Neural cell (in vitro differentiated cells): ENCODE data around the gene CD2AP. TPM values are rescaled to one million over a fixed set of nuclear protein-coding genes. Genes with fewer than 3 reads are reported as not detected.

Experiments
- H2AFZ ChIP-seq: fragments of 200-600, 300-800 bp; sonication (generic), shearing (Covaris generic); 2 replicates; pipeline ENCODE4 v1.6.0; 2014; ENCODE audit warnings: low read depth, mild to moderate bottlenecking, antibody characterized with exemption, low read length, moderate library complexity
- H3F3A ChIP-seq: fragments of 200-600 bp; shearing (Covaris generic); 2 replicates; pipeline ENCODE4 v1.6.1; 2016; ENCODE audit warnings: mild to moderate bottlenecking, moderate library complexity, mixed read lengths, antibody characterized with exemption, low read length; ENCODE audit not compliant: insufficient read depth, poor library complexity, severe bottlenecking
- H3K27ac ChIP-seq: fragments of 200-600, 300-800 bp; sonication (generic), shearing (Covaris generic); 2 replicates; pipeline ENCODE4 v1.5.1; 2014; ENCODE audit warnings: mild to moderate bottlenecking, low read length, moderate library complexity
- H3K27me3 ChIP-seq: fragments of 300-800, 200-600 bp; sonication (generic), shearing (Covaris generic); 2 replicates; pipeline ENCODE4 v1.6.0; 2014; ENCODE audit warnings: mild to moderate bottlenecking, low read depth, low read length, moderate library complexity; ENCODE audit not compliant: insufficient read depth
- H3K36me3 ChIP-seq: fragments of 300-800, 200-600 bp; sonication (generic), shearing (Covaris generic); 2 replicates; pipeline ENCODE4 v1.5.1; 2014; ENCODE audit warnings: mild to moderate bottlenecking, antibody characterized with exemption, low read length, moderate library complexity; ENCODE audit not compliant: insufficient read depth
- H3K4me2 ChIP-seq: fragments of 300-800, 200-600 bp; sonication (generic), shearing (Covaris generic); 2 replicates; pipeline ENCODE4 v1.6.0; 2014; ENCODE audit warnings: mild to moderate bottlenecking, low read length
- H3K4me3 ChIP-seq: fragments of 300-800, 200-600 bp; sonication (generic), shearing (Covaris generic); 2 replicates; pipeline ENCODE4 v1.5.1; 2014; ENCODE audit warnings: mild to moderate bottlenecking, low read length, moderate library complexity
- H3K79me2 ChIP-seq: fragments of 200-600 bp; shearing (Covaris generic); replicated peaks from 2 replicates; pipeline ENCODE4 v1.6.0; 2014; ENCODE audit warnings: mild to moderate bottlenecking, low read length, moderate library complexity; ENCODE audit not compliant: insufficient read depth
- H3K9ac ChIP-seq: fragments of 300-800, 200-600 bp; sonication (generic), shearing (Covaris generic); 2 replicates; pipeline ENCODE4 v1.6.1; 2016; ENCODE audit warnings: mild to moderate bottlenecking, low read length, mixed read lengths
- H3K9me2 ChIP-seq: fragments of 200-600 bp; shearing (Covaris generic); 2 replicates; pipeline ENCODE4 v1.6.1; 2016; ENCODE audit warnings: mild to moderate bottlenecking, low read length, mixed read lengths; ENCODE audit not compliant: insufficient read depth
- H3K9me3 ChIP-seq: fragments of 200-600, 300-800 bp; sonication (generic), shearing (Covaris generic); 2 replicates; pipeline ENCODE4 v1.6.1; 2016; ENCODE audit warnings: mild to moderate bottlenecking, mixed run types, low read length, moderate library complexity, mixed read lengths
- H4K20me1 ChIP-seq: fragments of 200-600 bp; shearing (Covaris generic); 2 replicates; pipeline ENCODE4 v1.6.1; 2016; ENCODE audit warnings: mild to moderate bottlenecking, mixed run types; ENCODE audit not compliant: insufficient read depth
- CTCF ChIP-seq: fragments of 450-650 bp; IDR thresholded peaks from 2 replicates; pipeline ENCODE4 v1.5.1; 2014; ENCODE audit warnings: antibody characterized with exemption, mild to moderate bottlenecking, moderate library complexity; ENCODE audit not compliant: poor library complexity, severe bottlenecking
- EP300 ChIP-seq: fragments of 450-650 bp; conservative IDR thresholded peaks from 2 replicates; pipeline ENCODE4 v1.6.1; 2014; ENCODE audit warnings: antibody characterized with exemption, mild to moderate bottlenecking, moderate library complexity; ENCODE audit not compliant: poor library complexity, severe bottlenecking
- EZH2 ChIP-seq: fragments of 200-600, 300-800 bp; shearing (Covaris generic), sonication (generic); IDR thresholded peaks from 2 replicates; pipeline ENCODE4 v1.6.1; 2014; ENCODE audit warnings: antibody characterized with exemption, low read length, borderline replicate concordance, mild to moderate bottlenecking; ENCODE audit not compliant: insufficient read depth, poor library complexity, severe bottlenecking
- MXI1 ChIP-seq: fragments of 450-650 bp; conservative IDR thresholded peaks from 2 replicates; pipeline ENCODE4 v1.6.1; 2014; ENCODE audit warnings: antibody characterized with exemption, mild to moderate bottlenecking; ENCODE audit not compliant: poor library complexity, severe bottlenecking
- POLR2AphosphoS5 ChIP-seq: IDR thresholded peaks from 2 replicates; pipeline ENCODE4 v1.6.1; 2012
- RAD21 ChIP-seq: fragments of 450-650 bp; conservative IDR thresholded peaks from 2 replicates; pipeline ENCODE4 v1.6.1; 2014; ENCODE audit warnings: antibody characterized with exemption, mild to moderate bottlenecking, moderate library complexity
- REST ChIP-seq: IDR thresholded peaks from 2 replicates; pipeline ENCODE4 v1.6.1; 2012; ENCODE audit warnings: borderline replicate concordance
- SMC3 ChIP-seq: fragments of 450-650 bp; conservative IDR thresholded peaks from 2 replicates; pipeline ENCODE4 v1.6.1; 2014; ENCODE audit warnings: antibody characterized with exemption, mild to moderate bottlenecking, moderate library complexity; ENCODE audit not compliant: poor library complexity
- TAF1 ChIP-seq: IDR thresholded peaks from 2 replicates; pipeline ENCODE4 v1.6.1; 2012; ENCODE audit warnings: low read depth
- polyA plus RNA-seq: library from polyadenylated mRNA; depleted of rRNA; stranded (reverse); fragments of >200 nt; gene quantifications from 2 replicates; pipeline ENCODE4 v1.2.3, GENCODE V29; 2014

CD2AP gene
- polyA plus RNA-seq, 1 donor from 2014 or later: 16.8 TPM

- H3K4me2 ChIP-seq: no peak overlapping the region
Measured at GRCh38 chr6:47587493-47587892, 109.9 kb downstream of the CD2AP start.

GRCh38 chr6:47592131-47592840 is 114.7 kb downstream of the CD2AP start:
- Histone ChIP-seq H3K36me3 (peaks cover 10% of the 10 kb centered on the region), H3K79me2 (no peaks in the 10 kb centered on the region), H3K4me2 (no peak overlapping the region), H4K20me1 (no peaks in the 10 kb centered on the region), H2AFZ (no peak overlapping the region), H3F3A (no peaks in the 10 kb centered on the region), H3K9me2 (no peaks in the 10 kb centered on the region), H3K4me3 (no peak overlapping the region), H3K27ac (no peak overlapping the region), H3K9ac (no peak overlapping the region), H3K9me3 (no peaks in the 10 kb centered on the region), H3K27me3 (no peaks in the 10 kb centered on the region)
- TF ChIP-seq SMC3: no peak

More at GRCh38 chr6:47587493-47587892, 109.9 kb downstream of the CD2AP start:
- Histone ChIP-seq H4K20me1 (no peaks in the 10 kb centered on the region), H3K9me3 (no peaks in the 10 kb centered on the region), H3F3A (no peaks in the 10 kb centered on the region), H3K27ac (no peak overlapping the region), H3K27me3 (no peaks in the 10 kb centered on the region), H3K79me2 (no peaks in the 10 kb centered on the region), H3K9me2 (no peaks in the 10 kb centered on the region), H3K4me3 (no peak overlapping the region), H3K9ac (no peak overlapping the region), H2AFZ (no peak overlapping the region), H3K36me3 (peaks cover 4% of the 10 kb centered on the region)
- TF ChIP-seq MXI1: no peak
- TF ChIP-seq RAD21: no peak
- TF ChIP-seq CTCF: no peak
- TF ChIP-seq REST: no peak
- TF ChIP-seq EZH2: no peak
- TF ChIP-seq SMC3: no peak
- no peak for TF ChIP-seq EP300
- no peak for TF ChIP-seq TAF1
- TF ChIP-seq POLR2AphosphoS5: no peak
